GM21367 (cell line): ENCODE measurements around the gene SLMAP.

Experiments used
- ATAC-seq: cut with Tn5 transposase; IDR thresholded peaks from one replicate; pipeline ENCODE4 v1.9.1; 2021; ENCODE audit not compliant: unreplicated experiment

SLMAP gene

GRCh38 chr3:57934373-57934772 is 178.3 kb downstream of the SLMAP start:
- ATAC-seq: no peak

- ATAC-seq: no peak
Measured at GRCh38 chr3:57935539-57935938, 179.4 kb downstream of the SLMAP start.

- ATAC-seq: no peak
Measured at GRCh38 chr3:57937092-57937491, 181.0 kb downstream of the SLMAP start.

GRCh38 chr3:57939775-57940174 is 183.7 kb downstream of the SLMAP start:
- no peak for ATAC-seq

- no peak for ATAC-seq
Measured at GRCh38 chr3:57942388-57942787, 186.3 kb downstream of the SLMAP start.

GRCh38 chr3:57942872-57943283 is 186.8 kb downstream of the SLMAP start:
- no peak for ATAC-seq

- no peak for ATAC-seq
Measured at GRCh38 chr3:57943525-57944495, 187.7 kb downstream of the SLMAP start.

- no peak for ATAC-seq
Measured at GRCh38 chr3:57946970-57947381, 190.9 kb downstream of the SLMAP start.

GRCh38 chr3:57948080-57948671 is 192.1 kb downstream of the SLMAP start:
- ATAC-seq: no peak

GRCh38 chr3:57948781-57949242 is 192.7 kb downstream of the SLMAP start:
- ATAC-seq: no peak

- ATAC-seq: no peak
Measured at GRCh38 chr3:57949344-57949743, 193.2 kb downstream of the SLMAP start.

GRCh38 chr3:57949785-57950615 is 193.9 kb downstream of the SLMAP start:
- no peak for ATAC-seq

GRCh38 chr3:57951066-57951882 is 195.2 kb downstream of the SLMAP start:
- no peak for ATAC-seq

GRCh38 chr3:57952208-57952631 is 196.1 kb downstream of the SLMAP start:
- ATAC-seq: no peak

- ATAC-seq: no peak
Measured at GRCh38 chr3:57952651-57953050, 196.5 kb downstream of the SLMAP start.

GRCh38 chr3:57953576-57953975 is 197.5 kb downstream of the SLMAP start:
- no peak for ATAC-seq

GRCh38 chr3:57956119-57956832 is 200.2 kb downstream of the SLMAP start:
- no peak for ATAC-seq

- ATAC-seq: no peak
Measured at GRCh38 chr3:57956833-57957174, 200.7 kb downstream of the SLMAP start.

- ATAC-seq: no peak
Measured at GRCh38 chr3:57957824-57958223, 201.7 kb downstream of the SLMAP start.
